NCI-H2029 treated with DMSO at 0.1 percent for 48 hours (cell line): ENCODE data around the gene PTBP3.
"Not testable (repeated sequence)": the region's sequence is repeated elsewhere in the genome, so short reads cannot be mapped to it uniquely, and the experiment has no call there.

Experiments
- DNase-seq: peaks from one replicate; lab custom pipeline; 2025; lab: John Stamatoyannopoulos, UW

The PTBP3 gene

GRCh38 chr9:112268413-112268812 is 65.0 kb downstream of the PTBP3 start:
- no peak for DNase-seq

- not testable (repeated sequence) for DNase-seq
These were observed 66.3 kb downstream of the PTBP3 start for GRCh38 chr9:112267086-112267485.

- DNase-seq, result no peak
These were observed 68.0 kb downstream of the PTBP3 start for GRCh38 chr9:112265391-112265790.

- no peak for DNase-seq
These were observed 70.8 kb downstream of the PTBP3 start for GRCh38 chr9:112262577-112262976.

GRCh38 chr9:112261133-112261532 is 72.3 kb downstream of the PTBP3 start:
- no peak for DNase-seq

- no peak for DNase-seq
These were observed 75.3 kb downstream of the PTBP3 start for GRCh38 chr9:112258106-112258505.

- DNase-seq, result no peak
These were observed 81.2 kb downstream of the PTBP3 start for GRCh38 chr9:112252194-112252593.

GRCh38 chr9:112249277-112249676 is 84.1 kb downstream of the PTBP3 start:
- DNase-seq, result no peak

GRCh38 chr9:112248722-112249121 is 84.7 kb downstream of the PTBP3 start:
- DNase-seq, result no peak

- DNase-seq, result no peak
These were observed 86.3 kb downstream of the PTBP3 start for GRCh38 chr9:112247090-112247489.

- no peak for DNase-seq
These were observed 88.3 kb downstream of the PTBP3 start for GRCh38 chr9:112245126-112245525.

- no peak for DNase-seq
These were observed 91.1 kb downstream of the PTBP3 start for GRCh38 chr9:112242147-112242804.

- DNase-seq, result no peak
These were observed 91.9 kb downstream of the PTBP3 start for GRCh38 chr9:112241491-112241890.

GRCh38 chr9:112239708-112240107 is 93.7 kb downstream of the PTBP3 start:
- DNase-seq, result no peak

GRCh38 chr9:112239284-112239683 is 94.1 kb downstream of the PTBP3 start:
- DNase-seq, result no peak

GRCh38 chr9:112234779-112235178 is 98.6 kb downstream of the PTBP3 start:
- no peak for DNase-seq

- no peak for DNase-seq
These were observed 99.7 kb downstream of the PTBP3 start for GRCh38 chr9:112233769-112234168.

GRCh38 chr9:112232233-112232632 is 101.2 kb downstream of the PTBP3 start:
- no peak for DNase-seq

- DNase-seq, result no peak
These were observed 107.3 kb downstream of the PTBP3 start for GRCh38 chr9:112226091-112226490.

- DNase-seq, result no peak
These were observed 108.8 kb downstream of the PTBP3 start for GRCh38 chr9:112224401-112225289.

GRCh38 chr9:112218908-112219307 is 114.5 kb downstream of the PTBP3 start:
- no peak for DNase-seq

- no peak for DNase-seq
These were observed 120.5 kb downstream of the PTBP3 start for GRCh38 chr9:112212926-112213325.

- no peak for DNase-seq
These were observed 126.0 kb downstream of the PTBP3 start for GRCh38 chr9:112207451-112207850.
